Measurements from ENCODE around the gene GRK2.
"Not testable (repeated sequence)": the region's sequence is repeated elsewhere in the genome, so short reads cannot be mapped to it uniquely, and the experiment has no call there.

Gene GRK2

GRCh38 chr11:67253872-67254624 is 12.2 kb upstream of the GRK2 start:
- DNase-seq (ENCODE audit: low read depth, low spot score) = no peak

DNA sequence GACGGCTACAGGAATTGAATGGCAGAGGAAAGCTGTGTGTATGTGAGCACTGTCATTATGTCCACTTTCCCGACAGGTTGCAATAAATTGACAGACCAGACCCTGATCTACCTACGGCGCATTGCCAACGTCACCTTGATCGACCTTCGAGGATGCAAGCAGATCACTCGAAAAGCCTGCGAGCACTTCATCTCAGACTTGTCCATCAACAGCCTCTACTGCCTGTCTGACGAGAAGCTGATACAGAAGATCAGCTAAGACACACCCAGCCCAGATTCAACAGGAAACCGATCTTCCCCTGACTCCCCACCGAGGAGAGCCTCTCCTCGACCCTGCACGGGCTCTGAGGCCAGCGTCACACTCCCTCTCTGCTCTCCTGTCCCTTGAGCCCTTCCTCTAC is 11.5 kb upstream of the GRK2 start:
- no peak for DNase-seq (ENCODE audit: low read depth, low spot score)

- DNase-seq (ENCODE audit: low read depth, low spot score) = no peak
Measured at GRCh38 chr11:67255353-67255752, 10.9 kb upstream of the GRK2 start.

DNA sequence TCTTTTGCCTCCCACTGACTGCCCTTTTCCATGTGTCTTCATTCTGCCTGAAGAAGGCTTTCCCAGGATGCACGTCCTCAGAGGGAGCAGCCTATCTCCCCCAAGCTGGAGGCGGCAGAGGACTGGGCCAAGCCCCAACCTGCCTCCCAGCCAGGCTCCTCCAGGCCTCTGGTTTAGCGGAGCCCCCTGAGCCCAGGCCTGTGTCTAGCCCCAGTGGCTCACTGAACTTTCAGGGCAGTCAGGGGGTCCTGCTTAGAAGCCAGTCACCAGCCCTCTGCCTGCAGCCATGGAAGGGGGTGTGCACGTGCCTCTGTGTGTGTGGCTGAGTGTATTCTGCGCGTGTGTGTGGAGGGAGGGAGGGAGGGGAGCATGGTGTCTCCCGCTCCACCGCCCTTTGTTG is 10.4 kb upstream of the GRK2 start:
- DNase-seq (ENCODE audit: low read depth, low spot score) = no peak

GRCh38 chr11:67256477-67257135 is 9.7 kb upstream of the GRK2 start:
- DNase-seq (ENCODE audit: low read depth, low spot score) = no peak

GRCh38 chr11:67260406-67260805 is 5.9 kb upstream of the GRK2 start:
- DNase-seq (ENCODE audit: low read depth, low spot score) = no peak

GRCh38 chr11:67260885-67261639 is 5.2 kb upstream of the GRK2 start:
- DNase-seq (ENCODE audit: low read depth, low spot score) = not testable (repeated sequence)

DNA sequence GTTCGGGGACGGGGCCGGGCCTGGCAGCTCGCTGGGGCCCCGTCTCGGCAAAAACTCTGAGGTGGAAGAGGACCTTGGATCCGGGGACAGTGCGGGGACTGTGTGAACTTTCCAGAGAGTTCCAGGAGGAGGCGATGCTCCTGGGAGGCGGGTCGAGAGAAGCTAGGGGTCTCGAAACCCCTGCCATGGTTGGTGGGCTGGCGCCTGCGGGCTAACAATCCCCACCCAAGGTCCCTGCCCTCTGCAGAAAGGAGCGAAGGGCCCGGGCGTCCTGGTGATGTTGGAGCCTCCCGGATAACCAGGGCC is 4.7 kb upstream of the GRK2 start:
- no peak for DNase-seq (ENCODE audit: low read depth, low spot score)

- no peak for DNase-seq (ENCODE audit: low read depth, low spot score)
Measured at GRCh38 chr11:67261946-67262681, 4.2 kb upstream of the GRK2 start.

- no peak for DNase-seq (ENCODE audit: low read depth, low spot score)
Measured at GRCh38 chr11:67262731-67263675, 3.3 kb upstream of the GRK2 start.

DNA sequence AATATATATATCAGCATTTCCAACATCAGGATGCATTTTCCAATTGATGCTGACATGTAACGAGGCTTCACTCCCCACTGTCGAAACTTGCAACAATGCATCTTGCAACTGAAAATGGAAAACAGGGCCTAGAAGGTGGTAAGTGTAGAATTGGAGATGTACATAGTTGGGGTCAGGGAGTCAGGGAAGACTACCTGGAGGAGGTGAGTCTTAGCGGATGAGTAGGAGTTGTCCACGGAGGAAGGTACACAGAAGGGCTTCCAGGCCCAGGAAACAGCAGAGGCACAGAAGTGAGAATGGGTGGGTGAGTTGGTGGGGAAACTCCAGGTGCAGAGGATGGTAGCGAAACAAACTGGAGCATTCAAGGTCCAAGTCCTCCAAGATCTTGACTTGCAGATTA is 2.0 kb upstream of the GRK2 start:
- DNase-seq (ENCODE audit: low read depth, low spot score) = no peak

GRCh38 chr11:67264877-67265632 is 1.2 kb upstream of the GRK2 start:
- DNase-seq (ENCODE audit: low read depth, low spot score) = no peak

GRCh38 chr11:67265633-67266448 is 432 bp upstream of the GRK2 start:
- DNase-seq (ENCODE audit: low read depth, low spot score) = no peak

GRCh38 chr11:67267188-67268080 is 1.2 kb downstream of the GRK2 start:
- no peak for DNase-seq (ENCODE audit: low read depth, low spot score)

DNA sequence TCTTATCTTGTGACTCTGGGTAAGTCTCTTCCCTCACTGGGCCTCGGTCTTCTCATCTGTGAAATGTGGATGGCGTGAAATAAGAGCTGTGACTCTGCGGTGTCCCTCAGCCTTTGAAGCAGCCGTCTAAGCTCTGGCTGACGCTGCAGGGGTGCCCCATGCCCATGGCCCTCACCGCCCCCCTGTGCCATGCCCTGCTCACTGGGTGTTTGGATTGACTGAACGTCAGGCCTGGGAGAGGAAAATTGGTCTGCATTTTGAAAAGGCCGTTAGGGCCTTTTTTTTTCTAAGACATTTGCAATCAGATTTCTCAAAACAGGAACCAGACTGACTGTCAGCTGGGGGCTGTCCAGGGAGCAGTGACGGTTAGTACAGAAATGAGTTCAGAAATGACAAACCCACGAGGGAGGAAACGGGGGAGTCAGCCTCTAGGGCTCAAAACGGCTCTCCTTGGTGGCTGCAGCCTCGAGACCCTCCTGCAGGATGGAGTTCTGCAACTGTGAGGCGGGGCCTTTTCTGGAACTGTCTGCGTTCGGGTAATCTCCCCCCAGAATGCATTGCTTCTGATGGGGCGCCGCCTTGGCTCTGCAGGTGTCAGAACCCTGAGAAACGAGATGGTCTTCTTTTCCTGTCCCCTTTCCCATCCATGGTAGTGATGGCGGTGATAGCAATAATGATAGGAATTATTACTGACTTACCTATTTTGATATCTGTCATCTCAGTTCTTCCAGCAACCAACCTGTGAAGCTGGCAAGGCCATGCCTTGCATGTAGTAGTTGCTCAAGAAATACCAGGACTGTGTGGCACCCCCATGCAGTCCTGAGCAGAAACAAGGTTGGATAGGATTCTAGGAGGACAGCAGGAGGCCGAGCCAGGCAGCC is 2.0 kb downstream of the GRK2 start:
- no peak for DNase-seq (ENCODE audit: low read depth, low spot score)

- DNase-seq (ENCODE audit: low read depth, low spot score) = no peak
Measured at GRCh38 chr11:67268962-67269268, 2.6 kb downstream of the GRK2 start.

DNA sequence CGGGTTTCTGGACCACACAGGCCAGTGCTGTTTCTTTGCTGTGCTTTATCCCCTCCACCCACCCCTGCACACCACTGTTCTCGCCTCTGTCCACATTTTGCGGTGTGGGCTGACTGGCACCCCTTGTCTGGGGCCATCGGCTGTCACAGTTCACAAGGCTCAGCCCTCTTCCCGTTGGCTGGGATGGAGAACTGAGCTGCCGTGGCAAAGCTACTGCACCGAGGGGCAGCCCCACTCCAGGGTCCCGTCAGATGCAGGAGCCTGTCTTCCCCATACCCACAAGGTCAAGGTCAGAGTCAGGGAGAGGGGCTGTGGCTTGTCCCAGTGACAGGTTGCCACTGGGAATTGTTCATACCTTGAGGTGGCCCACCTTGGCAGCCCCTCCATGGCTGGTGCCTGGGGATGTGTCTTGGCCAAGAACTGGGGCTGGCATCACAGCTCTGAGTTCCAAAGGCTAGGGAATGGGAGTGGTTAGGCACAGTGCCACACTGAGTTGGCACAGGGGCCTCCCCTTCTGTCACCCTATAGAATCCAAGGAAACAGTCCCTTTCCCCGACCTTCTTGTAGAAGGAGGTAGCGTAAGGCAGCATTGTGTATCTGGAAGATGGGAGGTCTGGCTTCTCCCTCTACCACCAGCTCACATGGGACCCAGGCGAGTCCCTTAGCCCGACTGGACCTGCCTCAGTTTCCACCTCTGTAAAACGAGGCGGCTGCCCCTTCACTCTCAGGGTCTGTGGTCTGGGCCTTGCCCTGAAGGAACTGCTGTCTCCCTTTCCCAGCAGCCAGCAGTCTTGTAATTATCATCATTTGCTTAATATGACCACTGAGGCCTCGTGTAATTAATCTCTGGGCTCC is 3.4 kb downstream of the GRK2 start:
- DNase-seq (ENCODE audit: low read depth, low spot score) = no peak
